IMR-90 (cell line): ENCODE results near the gene NLRC5. TPM values are rescaled to one million over a fixed set of nuclear protein-coding genes. Genes with fewer than 3 reads are reported as not detected.

Experiments used
- ATAC-seq: fragments of 200-7000 bp; cut with Tn5 transposase; 2 replicates; pipeline ENCODE4 v1.9.1; 2020; ENCODE audit warnings: low read depth, mild to moderate bottlenecking, moderate library complexity
- BruUV-seq: library from RNA; stranded (reverse); fragments of 400-500 nt; replicated peaks from 2 replicates; lab custom pipeline; 2021; lab: Mats Ljungman, UMichigan
- CTCF ChIA-PET: fragments of 300-600 bp; formaldehyde crosslinking; extraction: SDS; loops from one replicate; lab custom pipeline; 2021; ENCODE audit warnings: antibody characterized with exemption; lab: Yijun Ruan, JAX
- POLR2A ChIA-PET: fragments of 300-600 bp; sonication (Branson Sonifier 250); formaldehyde crosslinking; loops from one replicate; lab custom pipeline; 2022; ENCODE audit warnings: antibody characterized with exemption; ENCODE audit not compliant: unreplicated experiment; lab: Charles Lee
- DNase-seq: peaks from one replicate; pipeline ENCODE4 v3.0.0; 2013
- H2AFZ ChIP-seq: replicated peaks from 2 replicates; pipeline ENCODE3; 2013; ENCODE audit warnings: low read length, mild to moderate bottlenecking; ENCODE audit not compliant: poor library complexity
- H2AK5ac ChIP-seq: 2 replicates; pipeline ENCODE4 v1.6.1; 2013; ENCODE audit warnings: low read depth, low read length, inconsistent platforms
- H2AK9ac ChIP-seq: replicated peaks from 2 replicates; pipeline ENCODE3; 2013; ENCODE audit warnings: mild to moderate bottlenecking, low read depth, low read length, moderate library complexity; ENCODE audit not compliant: poor library complexity
- H2BK120ac ChIP-seq: 2 replicates; pipeline ENCODE4 v1.6.1; 2013; ENCODE audit warnings: low read depth, low read length, inconsistent platforms
- H2BK15ac ChIP-seq: 3 replicates; pipeline ENCODE4 v1.6.1; 2013; ENCODE audit warnings: low read depth, low read length, inconsistent platforms
- H2BK20ac ChIP-seq: 2 replicates; pipeline ENCODE4 v1.6.1; 2013; ENCODE audit warnings: low read depth, mild to moderate bottlenecking, inconsistent platforms, low read length, moderate library complexity
- H2BK5ac ChIP-seq: 2 replicates; pipeline ENCODE4 v1.6.1; 2013; ENCODE audit warnings: mild to moderate bottlenecking, low read depth, low read length, inconsistent platforms; ENCODE audit not compliant: poor library complexity, severe bottlenecking
- H3K14ac ChIP-seq: replicated peaks from 2 replicates; pipeline ENCODE4 v1.6.1; 2013; ENCODE audit warnings: low read depth, low read length, inconsistent platforms
- H3K18ac ChIP-seq: 2 replicates; pipeline ENCODE4 v1.6.1; 2013; ENCODE audit warnings: low read depth, low read length, control low read depth
- H3K23ac ChIP-seq: 2 replicates; pipeline ENCODE4 v1.6.1; 2013; ENCODE audit warnings: low read depth, low read length, inconsistent platforms
- H3K27ac ChIP-seq: 2 replicates; pipeline ENCODE4 v1.5.1; 2013; ENCODE audit warnings: mild to moderate bottlenecking, control low read depth, low read length; ENCODE audit not compliant: insufficient read depth
- H3K27me3 ChIP-seq: 2 replicates; pipeline ENCODE4 v1.6.1; 2013; ENCODE audit warnings: low read length; ENCODE audit not compliant: control insufficient read depth, insufficient read depth
- H3K36me3 ChIP-seq: 2 replicates; pipeline ENCODE4 v1.6.1; 2013; ENCODE audit warnings: low read length, mixed read lengths; ENCODE audit not compliant: control insufficient read depth, insufficient read depth
- H3K4ac ChIP-seq: 2 replicates; pipeline ENCODE4 v1.6.1; 2013; ENCODE audit warnings: low read depth, low read length, inconsistent platforms
- H3K4me1 ChIP-seq: 2 replicates; pipeline ENCODE4 v1.6.1; 2013; ENCODE audit warnings: low read length, mixed read lengths; ENCODE audit not compliant: control insufficient read depth, insufficient read depth
- H3K4me2 ChIP-seq: 2 replicates; pipeline ENCODE4 v1.6.1; 2013; ENCODE audit warnings: low read depth, mild to moderate bottlenecking, control low read depth, low read length, moderate library complexity
- H3K4me3 ChIP-seq: 2 replicates; pipeline ENCODE4 v1.5.1; 2013; ENCODE audit warnings: low read depth, mild to moderate bottlenecking, control low read depth, low read length, moderate library complexity; ENCODE audit not compliant: insufficient read depth
- H3K56ac ChIP-seq: 2 replicates; pipeline ENCODE4 v1.6.1; 2013; ENCODE audit warnings: low read length, inconsistent platforms; ENCODE audit not compliant: insufficient read depth; ENCODE audit errors: extremely low read depth
- H3K79me1 ChIP-seq, 2 experiments: 2 replicates each; pipeline ENCODE4 v1.6.1; 2013; ENCODE audit warnings: low read length in 2 of 2, inconsistent platforms in 1 of 2, low read depth in 1 of 2
- H3K9ac ChIP-seq: 2 replicates; pipeline ENCODE4 v1.6.1; 2013; ENCODE audit warnings: low read depth, low read length, control low read depth
- H3K9me1 ChIP-seq: 2 replicates; pipeline ENCODE4 v1.6.1; 2013; ENCODE audit warnings: low read length, inconsistent platforms; ENCODE audit not compliant: insufficient read depth
- H3K9me3 ChIP-seq: 2 replicates; pipeline ENCODE4 v1.6.1; 2013; ENCODE audit warnings: low read length; ENCODE audit not compliant: control insufficient read depth, insufficient read depth
- H4K20me1 ChIP-seq: 2 replicates; pipeline ENCODE4 v1.6.1; 2013; ENCODE audit warnings: low read length, inconsistent platforms; ENCODE audit not compliant: insufficient read depth
- H4K5ac ChIP-seq: 2 replicates; pipeline ENCODE4 v1.6.1; 2013; ENCODE audit warnings: mild to moderate bottlenecking, low read depth, low read length, control low read depth
- H4K8ac ChIP-seq, 2 experiments: 2 replicates each; pipeline ENCODE4 v1.6.1; 2013; ENCODE audit warnings: low read depth in 2 of 2, low read length in 2 of 2, control low read depth in 1 of 2, inconsistent platforms in 1 of 2
- H4K91ac ChIP-seq: 2 replicates; pipeline ENCODE4 v1.6.1; 2013; ENCODE audit warnings: low read depth, low read length, inconsistent platforms; ENCODE audit not compliant: insufficient read depth
- BHLHE40 ChIP-seq: fragments of 150-350 bp; IDR thresholded peaks from 2 replicates; pipeline ENCODE4 v1.6.1; 2016; ENCODE audit warnings: mild to moderate bottlenecking, low read depth, low read length
- CEBPB ChIP-seq: IDR thresholded peaks from 2 replicates; pipeline ENCODE4 v1.6.1; 2012; ENCODE audit warnings: low read depth, low read length, improper control_type of control experiment
- CHD1 ChIP-seq: IDR thresholded peaks from 2 replicates; pipeline ENCODE4 v1.6.1; 2012; ENCODE audit warnings: low read depth, low read length, improper control_type of control experiment
- CTCF ChIP-seq: conservative IDR thresholded peaks from 2 replicates; pipeline ENCODE4 v1.5.1; 2012; ENCODE audit warnings: mild to moderate bottlenecking, low read depth, low read length, improper control_type of control experiment
- FOS ChIP-seq: fragments of 150-350 bp; IDR thresholded peaks from 2 replicates; pipeline ENCODE4 v1.6.1; 2016; ENCODE audit warnings: low read depth, low read length
- MAFK ChIP-seq: IDR thresholded peaks from 2 replicates; pipeline ENCODE4 v1.6.1; 2012; ENCODE audit warnings: low read depth, low read length, improper control_type of control experiment
- MAZ ChIP-seq: IDR thresholded peaks from 2 replicates; pipeline ENCODE4 v1.6.1; 2012; ENCODE audit warnings: low read depth, mild to moderate bottlenecking, low read length, improper control_type of control experiment, moderate library complexity, borderline replicate concordance
- NFE2L2 ChIP-seq: fragments of 150-350 bp; IDR thresholded peaks from 2 replicates; pipeline ENCODE4 v1.6.1; 2016; ENCODE audit warnings: low read depth, mild to moderate bottlenecking, low read length
- POLR2A ChIP-seq: IDR thresholded peaks from 2 replicates; pipeline ENCODE4 v1.6.1; 2012; ENCODE audit warnings: mild to moderate bottlenecking, low read depth, low read length
- RCOR1 ChIP-seq: IDR thresholded peaks from 2 replicates; pipeline ENCODE4 v1.6.1; 2012; ENCODE audit warnings: mild to moderate bottlenecking, low read length, improper control_type of control experiment; ENCODE audit not compliant: insufficient replicate concordance
- RFX5 ChIP-seq: IDR thresholded peaks from 2 replicates; pipeline ENCODE4 v1.8.0; 2012; ENCODE audit warnings: low read depth, mild to moderate bottlenecking, low read length, moderate library complexity
- SMC3 ChIP-seq: fragments of 150-350 bp; IDR thresholded peaks from 2 replicates; pipeline ENCODE4 v1.6.1; 2016; ENCODE audit warnings: low read depth, mild to moderate bottlenecking, antibody characterized with exemption, low read length, moderate library complexity
- WGBS, 2 experiments: methylation state at CpG; one replicate each; pipeline versions ENCODE4 v1.1.5 to v1.1.7; 2013; ENCODE audit warnings: missing lambda C conversion rate in 2 of 2; ENCODE audit not compliant: insufficient read length in 1 of 2; ENCODE audit errors: extremely low coverage in 2 of 2; 5-methylcytosine and 5-hydroxymethylcytosine counted together
- dilution Hi-C: fragments of 300-500 bp; cut with HindIII; formaldehyde crosslinking; loops from one replicate; pipeline ENCODE4 v1.14.3; 2018; ENCODE audit warnings: low sequenced_read_pairs; ENCODE audit not compliant: unreplicated experiment
- in situ Hi-C: fragments of 300-500 bp; cut with MboI; formaldehyde crosslinking; loops from 3 replicates; pipeline ENCODE4 v1.14.3; 2019; ENCODE audit warnings: low sequenced_read_pairs, inconsistent platforms, mixed read lengths
- intact Hi-C: fragments of 100-400 bp; cut with micrococcal nuclease; formaldehyde crosslinking; loops from 2 replicates; pipeline ENCODE4 v1.10.0; 2022
- polyA plus RNA-seq, 3 experiments: library from polyadenylated mRNA; depleted of rRNA; stranded (reverse); fragments of >200 nt; gene quantifications; 2 replicates each; pipeline ENCODE4 v1.2.3, GENCODE V29; 2012; ENCODE audit warnings: low replicate concordance in 1 of 3
- total RNA-seq: library from RNA; depleted of rRNA; stranded (reverse); fragments of >200 nt; gene quantifications from 2 replicates; pipeline ENCODE4 v1.2.3, GENCODE V29; 2012
- TF ChIP-seq, protein P1 (sequence below): fragments of 150-350 bp; IDR thresholded peaks from 2 replicates; pipeline ENCODE4 v1.6.1; 2016; ENCODE audit warnings: low read depth, mild to moderate bottlenecking, low read length, moderate library complexity, borderline replicate concordance

Gene NLRC5
- total and polyA plus RNA-seq, 2 of the 4 experiments (the other 2 are of a cell fraction), result 9.1 to 14.9 TPM

DNA sequence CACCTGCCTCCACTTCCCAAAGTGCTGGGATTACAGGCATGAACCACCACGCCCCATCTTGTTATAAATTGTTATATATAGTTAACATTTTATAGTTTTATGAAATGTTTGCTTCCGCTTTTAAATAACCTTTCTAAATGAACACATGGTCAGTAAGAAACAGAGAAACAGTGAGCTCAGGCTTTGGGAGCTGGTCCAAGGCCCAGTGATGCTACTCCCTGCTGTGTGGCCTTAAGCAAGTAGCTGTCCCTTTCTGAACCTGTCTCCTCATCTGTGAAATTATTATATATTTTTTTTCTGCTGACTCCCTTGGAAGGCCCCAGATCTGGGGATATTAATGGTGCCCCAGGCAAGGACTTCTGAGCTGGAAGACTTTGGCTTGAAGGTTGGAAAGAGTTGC is 122.1 kb downstream of the NLRC5 start:
- peaks cover 11% of the 10 kb centered on the region for H4K20me1 ChIP-seq
- H3K18ac ChIP-seq, result no peak overlapping the region
- in situ Hi-C loops, result no loop called here
- H3K9ac ChIP-seq, result no peak overlapping the region
- DNase-seq (no peak), ATAC-seq (no peak)
- H3K79me1 ChIP-seq, result peaks cover 4 to 33% of the 10 kb centered on the region in 2 experiments; a peak in 2 of 4 replicates
- no peak overlapping the region for H2AK5ac ChIP-seq
- H3K4me3 ChIP-seq, result no peak overlapping the region
- no peak overlapping the region for H2AFZ ChIP-seq
- H2BK120ac ChIP-seq, result no peak overlapping the region
- ChIA-PET POLR2A (no interaction called here), CTCF (no interaction called here)
- H3K9me1 ChIP-seq, result peaks cover 17% of the 10 kb centered on the region
- H3K4ac ChIP-seq, result no peak overlapping the region
- H3K36me3 ChIP-seq, result no peaks in the 10 kb centered on the region
- no peaks in the 10 kb centered on the region for H3K27me3 ChIP-seq
- dilution Hi-C loops, result no loop called here
- no peak overlapping the region for H3K56ac ChIP-seq
- BruUV-seq, result no TSS peak
- H4K8ac ChIP-seq, result no peak overlapping the region
- H3K23ac ChIP-seq, result no peak overlapping the region
- H3K4me2 ChIP-seq, result no peak overlapping the region
- H3K9me3 ChIP-seq, result no peaks in the 10 kb centered on the region
- TF ChIP-seq MAZ, result no peak
- TF ChIP-seq, protein P1, sequence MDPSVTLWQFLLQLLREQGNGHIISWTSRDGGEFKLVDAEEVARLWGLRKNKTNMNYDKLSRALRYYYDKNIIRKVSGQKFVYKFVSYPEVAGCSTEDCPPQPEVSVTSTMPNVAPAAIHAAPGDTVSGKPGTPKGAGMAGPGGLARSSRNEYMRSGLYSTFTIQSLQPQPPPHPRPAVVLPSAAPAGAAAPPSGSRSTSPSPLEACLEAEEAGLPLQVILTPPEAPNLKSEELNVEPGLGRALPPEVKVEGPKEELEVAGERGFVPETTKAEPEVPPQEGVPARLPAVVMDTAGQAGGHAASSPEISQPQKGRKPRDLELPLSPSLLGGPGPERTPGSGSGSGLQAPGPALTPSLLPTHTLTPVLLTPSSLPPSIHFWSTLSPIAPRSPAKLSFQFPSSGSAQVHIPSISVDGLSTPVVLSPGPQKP, result no peak
- no peak for TF ChIP-seq SMC3
- TF ChIP-seq CTCF, result no peak
- no peak for TF ChIP-seq CEBPB
- TF ChIP-seq POLR2A, result no peak
- TF ChIP-seq CHD1, result no peak
- no peak for TF ChIP-seq FOS
- no peak for TF ChIP-seq RCOR1
- no peak for TF ChIP-seq NFE2L2
- no peak for TF ChIP-seq RFX5
- TF ChIP-seq BHLHE40, result no peak
- no peak for TF ChIP-seq MAFK
- H2AK9ac ChIP-seq, result no peak overlapping the region
- H2BK20ac ChIP-seq, result no peak overlapping the region
- H3K4me1 ChIP-seq, result peaks cover 13% of the 10 kb centered on the region
- H3K27ac ChIP-seq, result no peak overlapping the region
- no CpG with 5 or more reads among the region's 2 CpGs for WGBS, 2 experiments
- no peak overlapping the region for H2BK15ac ChIP-seq
- no peak overlapping the region for H3K14ac ChIP-seq
- no peak overlapping the region for H2BK5ac ChIP-seq
- H4K91ac ChIP-seq, result no peak overlapping the region
- H4K5ac ChIP-seq, result no peak overlapping the region
- intact Hi-C loops, result no loop called here
